NCI-H2107 treated with DMSO at 0.1 percent for 48 hours (cell line): ENCODE results near the gene AKIRIN1.
"Not testable (repeated sequence)": the region's sequence is repeated elsewhere in the genome, so short reads cannot be mapped to it uniquely, and the experiment has no call there.

Source experiments
- DNase-seq: peaks from one replicate; lab custom pipeline; 2025; ENCODE audit not compliant: unreplicated experiment; lab: John Stamatoyannopoulos, UW

Gene AKIRIN1

DNA sequence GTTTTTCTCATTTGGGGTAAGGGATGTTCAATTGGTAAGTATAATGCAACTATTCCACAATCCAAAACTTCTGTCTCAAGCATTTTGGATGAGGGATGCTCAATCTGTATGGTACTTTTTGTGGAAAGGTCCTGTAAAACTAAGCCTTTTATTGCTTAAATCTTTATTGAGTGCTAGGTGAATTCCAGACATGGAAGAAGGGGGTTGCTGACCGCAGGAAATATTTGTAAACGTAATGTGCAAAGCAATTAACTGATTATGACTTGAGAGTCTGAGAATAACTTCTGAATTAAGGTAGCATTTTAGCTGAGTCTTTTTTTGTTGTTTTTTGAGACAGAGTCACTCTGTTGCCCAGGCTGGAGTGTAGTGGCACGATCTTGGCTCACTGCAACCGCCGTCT is 3.1 kb downstream of the AKIRIN1 start:
- DNase-seq, result no peak

DNA sequence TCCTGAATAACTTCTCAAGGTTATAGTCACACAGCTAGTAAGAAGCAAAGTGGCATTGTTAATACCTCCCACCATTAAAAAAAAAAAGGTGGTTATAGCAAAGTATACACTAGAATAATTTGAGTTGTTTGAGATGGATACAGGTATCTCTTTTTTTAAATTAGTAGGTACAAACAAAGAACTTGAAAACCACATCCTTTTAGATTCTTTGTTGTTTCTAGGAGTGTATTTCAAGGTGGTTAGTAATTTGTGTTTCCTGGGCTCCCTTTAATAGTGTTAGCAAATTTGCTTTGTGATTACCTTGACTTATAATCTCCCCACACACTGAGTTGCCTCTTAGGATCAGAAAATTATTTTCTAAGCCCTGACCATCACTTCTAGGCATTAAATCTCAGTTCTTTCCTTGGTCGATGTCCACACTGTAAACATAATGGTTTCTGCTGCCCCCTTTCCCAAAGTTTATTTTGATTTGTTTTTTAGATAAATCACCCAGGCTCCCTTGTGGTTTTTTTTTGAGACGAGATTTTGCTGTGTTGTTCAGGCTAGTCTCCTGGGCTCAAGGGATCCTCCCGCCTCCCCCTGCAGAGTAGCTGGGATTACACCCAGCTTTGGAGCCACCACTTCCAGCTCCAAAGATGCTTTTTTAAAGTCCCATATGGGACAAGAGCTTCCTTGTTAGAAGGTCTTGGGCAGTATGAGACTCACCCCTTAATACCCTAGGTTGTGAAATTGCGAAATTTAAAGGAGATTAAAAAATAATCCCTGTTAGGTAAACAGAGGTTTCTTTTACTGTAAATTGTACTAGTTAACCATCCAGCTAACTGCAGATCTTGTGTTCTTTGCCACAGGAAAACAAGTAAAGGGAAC is 6.2 kb downstream of the AKIRIN1 start:
- no peak for DNase-seq

DNA sequence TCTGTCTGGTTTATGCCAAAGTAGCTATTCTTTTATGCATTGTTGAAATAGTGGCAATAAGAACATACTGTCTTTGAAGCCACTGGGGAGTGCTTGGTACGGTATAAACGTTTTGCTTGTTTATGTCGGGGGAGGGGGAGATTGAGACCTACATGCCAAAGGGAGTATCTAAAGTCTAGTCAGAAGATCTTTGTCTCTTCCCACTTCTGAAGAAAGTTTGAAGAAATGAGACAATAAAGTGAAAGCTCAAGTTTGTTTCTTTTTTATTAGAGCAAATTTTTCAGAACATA is 6.8 kb downstream of the AKIRIN1 start:
- no peak for DNase-seq

DNA sequence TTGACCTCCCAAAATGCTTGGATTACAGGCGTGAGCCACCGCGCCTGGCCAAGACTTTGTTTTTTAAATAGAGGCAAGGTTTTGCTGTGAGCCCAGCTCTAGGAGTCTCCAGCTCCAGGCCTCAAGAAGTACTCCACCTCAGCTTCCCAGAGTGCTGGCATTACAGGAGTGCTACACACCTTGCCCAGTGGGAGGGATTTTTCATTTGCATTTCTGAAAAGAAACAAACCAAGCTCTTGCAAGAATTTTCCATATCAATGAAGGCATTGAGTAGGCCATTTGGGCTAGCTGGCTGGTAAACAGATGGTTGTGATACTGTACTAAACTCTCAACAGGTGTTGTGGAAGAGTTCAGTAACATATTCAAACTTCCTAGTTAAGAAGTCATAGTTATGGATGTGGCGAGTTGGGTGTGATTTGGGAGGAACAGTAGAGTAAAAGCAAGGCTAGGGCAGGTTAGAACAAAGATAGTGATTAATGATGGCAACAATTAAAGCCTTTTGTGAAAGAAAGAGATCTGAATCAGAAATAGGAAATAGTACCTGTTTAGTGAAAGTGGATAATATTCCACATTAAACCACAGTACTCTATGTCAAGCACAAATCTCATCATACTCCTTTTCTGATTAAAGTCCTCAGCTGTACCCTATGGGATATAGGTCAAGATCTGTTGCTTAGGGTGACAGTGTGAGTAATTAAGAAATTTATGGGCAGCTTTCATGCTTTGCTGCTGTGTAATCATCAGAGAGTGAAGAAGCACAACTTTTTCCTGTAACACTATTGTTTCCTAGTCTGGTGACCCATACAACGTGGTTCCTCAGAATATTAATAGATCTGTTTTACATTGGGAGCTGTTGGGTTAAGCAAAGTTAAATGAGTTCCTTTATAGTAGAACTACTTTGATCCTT is 10.7 kb downstream of the AKIRIN1 start:
- no peak for DNase-seq

DNA sequence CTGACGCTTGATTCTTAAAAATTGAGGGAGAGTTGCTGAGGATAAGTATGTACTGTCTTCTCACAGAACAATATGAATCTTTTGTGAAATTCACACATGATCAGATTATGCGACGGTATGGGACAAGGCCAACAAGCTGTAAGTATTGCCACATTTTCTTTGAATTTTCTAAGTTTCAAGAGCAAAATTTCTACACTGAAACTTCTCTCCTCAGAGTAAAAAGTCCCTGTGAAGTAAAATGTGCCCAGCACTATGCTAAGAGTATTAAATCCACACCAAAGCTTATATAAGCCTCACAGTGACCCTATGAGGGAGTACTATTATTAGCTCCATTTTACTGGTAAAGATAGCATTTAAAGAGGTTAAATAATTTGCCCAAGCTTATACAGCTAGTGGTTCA is 12.2 kb downstream of the AKIRIN1 start:
- DNase-seq, result no peak

DNA sequence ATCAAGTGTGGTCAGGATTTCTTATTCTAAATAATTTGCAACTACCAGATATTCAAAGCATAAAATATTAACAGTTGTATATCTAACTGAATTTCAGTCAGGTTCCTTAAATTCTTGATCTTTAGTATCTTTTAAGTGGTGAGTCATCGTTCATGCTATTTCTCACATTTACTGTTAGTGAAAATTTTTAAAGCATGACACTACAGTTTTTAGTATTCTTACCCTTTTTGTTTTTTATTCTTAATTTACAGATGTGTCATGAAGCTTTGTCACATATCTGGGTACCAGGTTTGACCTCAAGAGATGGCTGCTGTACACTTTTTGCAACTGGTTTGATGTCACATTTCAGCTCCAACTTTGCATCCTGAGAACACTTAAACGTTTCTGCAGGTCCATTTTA is 12.7 kb downstream of the AKIRIN1 start:
- no peak for DNase-seq

DNA sequence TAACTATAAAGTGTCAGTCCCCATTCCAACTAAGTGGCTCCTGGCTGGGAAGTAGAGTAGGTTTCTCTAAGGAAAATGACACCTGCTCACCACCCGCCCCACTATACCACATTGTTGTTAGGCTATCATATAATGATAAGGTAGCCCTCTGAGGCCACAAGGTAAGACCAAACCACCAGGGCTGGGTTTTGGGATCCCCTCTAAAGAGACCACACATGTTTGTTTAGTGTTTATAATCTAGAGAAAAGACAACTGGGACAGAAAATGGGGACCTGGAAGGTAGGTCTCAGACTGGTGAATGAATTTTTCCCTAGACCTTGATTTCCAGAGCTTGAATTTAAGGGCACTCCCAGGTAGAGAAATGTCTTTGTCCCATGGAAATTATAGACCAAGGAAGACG is 15.2 kb downstream of the AKIRIN1 start:
- no peak for DNase-seq

DNA sequence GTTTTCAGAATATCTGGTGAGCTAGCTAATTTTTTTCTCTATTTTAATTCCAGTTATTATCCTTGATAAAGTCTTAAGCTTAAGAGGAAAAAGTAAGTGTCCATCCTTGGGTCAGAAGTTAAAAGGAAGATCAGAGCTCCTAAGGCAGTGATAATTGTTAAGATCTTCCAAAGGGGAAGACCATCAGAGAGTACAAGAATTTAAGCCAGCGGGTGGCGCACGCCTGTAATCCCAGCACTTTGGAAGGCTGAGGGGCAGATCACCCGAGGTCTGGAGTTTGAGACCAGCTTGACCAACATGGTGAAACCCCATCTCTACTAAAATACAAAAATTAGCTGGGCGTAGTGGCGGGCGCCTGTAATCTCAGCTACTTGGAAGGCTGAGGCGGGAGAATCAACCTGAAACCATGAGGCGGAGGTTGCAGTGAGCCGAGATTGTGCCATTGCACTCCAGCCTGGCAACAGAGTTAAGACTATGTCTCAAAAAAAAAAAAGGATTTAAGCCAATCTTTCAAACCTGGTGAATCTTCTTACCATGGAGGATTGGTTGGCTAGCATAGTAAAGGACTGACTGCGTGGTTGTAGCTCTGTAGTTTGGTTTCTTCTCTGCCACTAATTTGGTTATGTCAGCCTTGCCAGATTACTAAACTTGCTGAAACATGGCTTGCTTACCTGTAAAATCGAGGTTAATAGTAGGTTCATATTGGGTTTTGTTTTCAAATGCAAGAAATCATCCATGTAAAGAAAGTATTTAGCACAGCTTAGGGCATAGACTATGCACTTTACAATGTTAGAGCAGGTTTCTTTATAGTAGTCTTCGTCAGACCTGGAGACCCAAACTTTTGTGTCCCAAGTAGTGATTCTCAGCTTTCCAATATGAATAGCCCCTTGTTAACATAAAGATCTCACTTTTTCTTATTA is 15.9 kb downstream of the AKIRIN1 start:
- DNase-seq, result no peak

DNA sequence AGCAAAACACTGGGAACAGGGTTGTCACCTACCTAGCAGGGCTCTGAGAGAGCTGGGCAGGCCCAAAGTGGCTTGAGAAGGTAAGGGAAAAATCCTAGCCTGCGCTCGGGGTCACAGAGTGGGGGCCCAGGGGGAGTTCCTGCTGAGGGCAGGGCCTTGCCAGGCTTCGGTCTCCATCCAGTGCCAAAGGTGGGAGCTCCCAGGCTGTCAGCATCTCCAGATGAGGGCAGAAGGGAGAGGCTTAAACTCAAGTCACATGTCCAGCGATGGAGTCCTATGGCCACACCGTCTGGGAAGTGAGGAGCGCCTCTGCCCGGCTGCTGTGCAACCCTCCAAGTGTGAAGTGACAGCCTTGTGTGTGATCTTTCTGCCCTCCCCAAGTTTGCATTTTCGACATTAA is 23.9 kb downstream of the AKIRIN1 start:
- not testable (repeated sequence) for DNase-seq

DNA sequence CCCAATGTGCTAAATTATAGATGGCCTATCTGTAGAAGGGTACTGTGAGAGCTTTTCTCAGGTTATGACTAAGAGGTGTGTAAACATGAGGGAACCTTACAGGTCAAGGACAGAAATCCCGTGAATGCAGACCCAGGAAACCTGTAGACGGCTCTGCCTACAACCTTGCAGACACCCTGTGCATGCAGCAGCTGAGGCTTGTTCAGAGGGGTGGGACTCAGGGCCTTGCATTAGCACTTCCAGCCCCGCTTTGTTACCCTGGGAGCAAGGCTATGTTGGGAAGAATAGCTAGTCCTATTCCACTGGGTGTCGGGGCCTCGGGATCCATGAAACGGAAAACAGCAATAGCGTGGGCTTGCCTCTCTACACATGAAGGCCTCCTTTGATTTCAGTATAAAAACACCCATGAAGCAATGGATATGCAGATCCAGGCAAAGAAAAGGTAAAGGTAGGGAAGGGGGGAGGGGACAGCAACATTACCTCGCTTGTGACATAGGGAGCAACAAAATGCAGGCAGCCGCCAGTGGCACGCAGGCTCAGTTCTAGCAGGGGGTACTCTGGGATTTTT is 25.6 kb downstream of the AKIRIN1 start:
- no peak for DNase-seq

DNA sequence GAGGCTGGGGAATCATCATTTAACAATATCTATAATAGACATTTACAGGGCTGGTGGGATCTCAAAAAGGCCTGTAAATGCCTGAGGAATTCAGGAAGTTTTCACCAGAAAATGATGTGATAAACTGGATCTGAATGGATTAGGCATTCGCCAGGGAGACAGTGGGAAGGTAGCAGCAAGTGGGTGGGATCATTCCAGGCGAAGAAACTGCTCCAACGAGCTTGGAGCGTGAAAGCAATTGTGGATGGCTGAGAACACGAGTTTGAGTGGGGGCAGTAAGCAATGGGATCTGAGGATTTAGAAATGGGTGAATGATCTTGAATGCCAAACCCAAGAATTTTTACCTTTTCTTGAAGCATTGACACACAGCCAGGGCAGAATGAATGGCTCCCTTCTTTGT is 26.2 kb downstream of the AKIRIN1 start:
- no peak for DNase-seq

DNA sequence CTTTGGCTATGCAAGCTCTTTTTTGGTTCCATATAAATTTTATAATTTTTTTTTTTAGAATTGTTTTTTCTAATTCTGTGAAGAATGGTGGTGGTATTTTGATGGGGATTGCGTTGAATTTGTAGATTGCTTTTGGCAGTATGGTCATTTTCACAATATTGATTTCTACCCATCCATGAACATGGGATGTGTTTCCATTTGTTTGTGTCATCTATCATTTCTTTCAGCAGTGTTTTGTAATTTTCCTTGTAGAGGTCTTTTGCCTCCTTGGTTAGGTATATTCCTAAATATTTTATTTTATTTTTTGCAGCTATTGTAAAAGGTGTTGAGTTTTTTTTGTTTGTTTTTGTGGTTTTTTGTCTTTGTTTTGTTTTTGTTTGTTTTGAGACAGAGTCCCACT is 29.4 kb downstream of the AKIRIN1 start:
- not testable (repeated sequence) for DNase-seq

DNA sequence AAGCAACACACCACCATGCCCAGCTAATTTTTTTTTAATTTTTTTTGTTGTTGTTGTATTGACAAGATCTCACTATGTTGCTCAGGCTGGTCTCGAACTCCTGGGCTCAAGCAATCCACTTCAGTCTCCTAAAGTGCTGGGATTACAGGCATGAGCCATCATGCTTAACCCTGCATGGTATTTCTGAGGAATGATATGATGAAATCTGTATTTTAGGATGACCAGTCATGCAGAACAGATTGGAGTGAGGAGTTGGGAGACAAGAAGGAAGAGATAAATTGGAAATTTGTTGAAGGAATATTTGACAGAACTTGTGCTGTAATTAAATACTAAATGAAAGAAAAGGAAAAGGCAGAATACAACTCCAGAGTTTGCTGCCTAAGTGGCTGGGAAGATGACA is 30.4 kb downstream of the AKIRIN1 start:
- no peak for DNase-seq

DNA sequence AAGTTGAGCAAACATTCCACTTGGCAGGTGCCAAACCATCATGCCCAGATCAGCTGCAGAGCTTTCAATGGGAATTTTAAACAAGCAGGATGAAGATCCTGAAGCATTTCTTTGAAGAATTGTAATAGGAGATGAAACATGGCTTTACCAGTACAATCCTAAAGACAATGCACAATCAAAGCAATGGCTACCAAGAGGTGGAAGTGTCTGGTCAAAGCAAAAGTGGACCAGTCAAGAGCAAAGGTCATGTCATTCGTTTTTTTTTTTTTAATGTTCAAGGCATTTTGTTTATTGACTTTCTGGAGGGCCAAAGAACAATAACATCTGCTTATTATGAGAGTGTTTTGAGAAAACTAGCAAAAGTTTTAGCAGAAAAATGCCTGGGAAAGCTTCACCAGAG is 32.1 kb downstream of the AKIRIN1 start:
- DNase-seq, result no peak

DNA sequence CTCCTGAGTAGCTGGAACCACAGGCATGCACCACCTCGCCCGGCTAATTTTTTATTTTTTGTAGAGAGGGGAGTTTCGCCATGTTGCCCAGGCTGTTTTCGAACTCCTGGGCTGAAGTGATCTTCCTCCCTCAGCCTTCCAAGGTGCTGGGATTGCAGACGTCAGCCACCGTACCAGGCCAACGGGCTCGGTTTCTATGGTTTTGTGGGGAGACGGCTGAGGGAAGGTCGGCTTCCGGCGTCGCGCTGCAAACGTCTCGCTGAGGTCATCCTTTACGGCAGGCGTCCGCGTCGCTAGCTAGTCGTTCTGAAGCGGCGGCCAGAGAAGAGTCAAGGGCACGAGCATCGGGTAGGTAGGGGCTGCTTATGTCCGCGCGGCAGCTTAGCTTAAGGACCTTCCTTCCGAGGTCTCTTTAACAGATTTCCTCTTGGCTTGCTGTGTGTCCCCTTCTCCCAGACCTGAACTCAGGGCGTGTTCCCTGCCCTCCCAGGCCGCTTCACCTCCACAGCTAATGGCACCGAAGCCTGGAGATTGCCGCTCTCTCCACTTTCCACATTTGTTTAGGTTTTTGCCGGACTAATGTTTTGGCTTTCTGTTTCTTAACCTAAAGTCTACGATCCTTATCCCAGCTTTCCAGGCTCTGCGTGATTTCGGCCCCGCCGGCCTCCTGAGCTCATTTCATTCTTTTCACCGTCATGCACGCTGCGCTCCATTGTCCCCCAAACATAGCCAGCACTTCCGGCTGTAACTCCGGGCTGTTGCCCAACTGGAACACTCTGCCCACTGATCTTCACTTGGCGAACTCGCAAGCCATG is 35.2 kb downstream of the AKIRIN1 start, which contains the start of gene NDUFS5:
Gene NDUFS5 (plus strand): TSS at position 300 of the 815 bp plus-strand sequence. CDS start 2,375 bp downstream, outside the sequence.
- DNase-seq, result peak; percentile 100

DNA sequence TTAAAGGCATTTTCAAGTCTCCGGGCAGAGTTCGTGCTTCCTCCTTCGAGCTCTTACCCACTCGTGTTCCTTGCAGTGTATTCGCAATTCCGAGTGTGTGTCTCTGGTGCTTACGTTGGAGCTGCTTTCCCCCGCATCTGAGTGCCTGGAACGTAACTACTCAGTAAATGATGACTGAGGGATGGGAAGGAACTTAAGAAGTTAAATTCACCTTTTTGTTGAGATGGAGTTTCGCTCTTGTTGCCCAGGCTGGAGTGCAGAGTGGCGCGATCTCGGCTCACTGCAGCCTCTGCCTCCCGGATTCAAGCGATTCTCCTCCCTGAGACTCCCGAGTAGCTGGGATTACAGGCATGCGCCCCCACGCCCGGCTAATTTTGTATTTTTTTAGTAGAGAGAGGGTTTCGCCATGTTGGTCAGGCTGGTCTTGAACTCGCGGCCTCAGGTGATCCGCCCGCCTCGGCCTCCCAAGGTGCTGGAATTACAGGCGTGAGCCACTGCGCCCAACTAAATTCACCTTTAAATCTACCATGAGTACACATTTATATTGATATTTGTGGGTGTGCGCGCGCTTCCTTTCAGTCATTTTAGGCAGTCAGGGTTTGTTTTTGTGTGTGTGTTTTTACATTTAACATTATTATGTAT is 35.9 kb downstream of the AKIRIN1 start:
- DNase-seq, result no peak

DNA sequence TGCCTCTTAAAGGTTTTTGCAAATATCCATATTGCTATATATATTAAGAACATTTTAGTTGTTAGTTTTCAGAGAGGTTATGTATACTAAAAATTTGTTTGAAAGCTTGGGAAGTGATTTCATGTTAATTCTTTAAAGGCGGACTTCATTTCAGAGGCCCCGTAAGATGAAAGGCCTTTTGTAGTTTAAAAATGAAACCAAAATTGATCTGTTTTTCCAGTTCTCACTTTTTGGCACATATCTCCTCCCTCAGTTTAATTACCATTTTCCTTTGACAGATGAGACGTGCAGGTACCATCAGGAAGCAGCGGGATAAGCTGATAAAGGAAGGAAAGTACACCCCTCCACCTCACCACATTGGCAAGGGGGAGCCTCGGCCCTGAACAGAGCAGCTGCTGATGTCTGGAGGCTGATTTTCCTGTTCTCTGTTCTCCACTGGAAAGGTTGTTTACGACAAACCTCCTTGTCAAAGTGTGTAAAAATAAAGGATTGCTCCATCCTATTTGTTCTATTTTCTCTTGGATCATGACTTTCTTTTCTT is 43.1 kb downstream of the AKIRIN1 start:
- DNase-seq, result no peak

DNA sequence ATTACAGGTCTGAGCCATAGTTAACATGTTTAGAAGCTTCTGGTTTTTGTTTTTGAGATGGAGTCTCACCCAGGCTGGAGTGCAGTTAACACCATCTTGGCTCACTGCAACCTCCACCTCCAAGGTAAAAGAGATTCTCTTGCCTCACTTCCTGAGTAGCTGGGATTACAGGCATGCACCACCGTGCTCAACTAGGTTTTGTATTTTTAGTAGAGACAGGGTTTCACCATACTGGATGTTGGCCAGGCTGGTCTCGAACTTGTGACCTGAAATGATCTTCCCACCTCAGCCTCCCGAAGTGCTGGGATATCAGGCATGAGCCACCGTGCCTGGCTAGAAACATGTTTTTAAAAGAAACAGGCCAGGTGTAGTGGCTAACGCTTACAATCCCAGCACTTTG is 45.6 kb downstream of the AKIRIN1 start:
- no peak for DNase-seq

DNA sequence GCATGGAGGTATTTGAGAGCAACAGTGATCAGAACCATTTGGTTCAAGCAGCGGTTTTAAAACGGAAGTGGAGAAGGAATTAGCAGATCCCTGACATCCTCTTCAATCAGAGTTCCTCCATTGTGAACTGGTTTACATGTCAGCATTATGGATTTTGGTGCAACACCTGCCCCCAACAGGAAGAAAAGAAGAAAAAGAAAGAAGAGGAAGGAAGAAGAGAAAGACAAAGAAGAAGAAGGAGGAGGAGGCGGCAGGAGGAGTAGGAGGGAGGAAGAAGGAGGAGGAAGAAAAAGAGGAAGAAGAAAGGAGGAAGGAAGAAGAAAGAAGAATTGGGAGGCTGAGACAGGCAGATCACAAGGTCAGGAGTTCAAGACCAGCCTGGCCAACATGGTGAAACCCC is 52.4 kb downstream of the AKIRIN1 start:
- no peak for DNase-seq
